ENCODE results near the gene KRTAP19-4.
A peak's percentile ranks its signal among the peaks of the same experiment; 100 is the strongest.

The KRTAP19-4 gene

DNA sequence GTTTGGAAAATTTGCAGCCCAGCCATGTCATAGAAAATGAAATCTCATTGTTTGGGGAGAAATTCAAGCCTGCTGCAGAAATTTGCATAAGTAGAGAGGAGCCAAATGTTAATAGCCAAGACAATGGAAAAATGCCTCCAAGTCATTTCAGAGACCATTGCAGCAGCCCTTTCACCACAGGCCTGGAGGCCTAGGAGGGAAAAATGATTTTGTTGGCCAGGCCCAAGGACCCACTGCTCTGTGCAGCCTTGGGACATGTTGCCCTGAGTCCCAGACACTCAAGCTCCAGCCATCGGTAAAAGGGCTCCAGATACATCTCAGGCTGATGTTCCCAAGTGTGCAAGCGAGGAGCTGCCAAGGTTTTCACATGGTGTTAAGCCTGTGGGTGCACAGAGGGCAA is 10.8 kb downstream of the KRTAP19-4 start:
- peaks cover 0 to 1% of the 10 kb centered on the region in 2 donors for H3K9me3 ChIP-seq (replicated peaks in 1 of 2; ENCODE audit: control insufficient read depth in 2 of 2, insufficient read depth in 1 of 2, low read depth in 1 of 2, low read length in 2 of 2)
- no peaks in the 10 kb centered on the region for H3K27me3 ChIP-seq (ENCODE audit: control insufficient read depth in 3 of 3, insufficient read depth in 3 of 3, low read depth in 1 of 3, low read length in 3 of 3)
- DNase-seq (ENCODE audit: low spot score), result no peak
- no peak overlapping the region for H3K4ac ChIP-seq (ENCODE audit: low read length)
- no peak overlapping the region for H2BK120ac ChIP-seq (ENCODE audit: low read depth, low read length)
- no peaks in the 10 kb centered on the region for H3K4me1 ChIP-seq (ENCODE audit: control insufficient read depth in 2 of 2, insufficient read depth in 1 of 2, low read depth in 1 of 2, low read length in 2 of 2)
- no peak overlapping the region for H4K8ac ChIP-seq (ENCODE audit: low read depth, low read length)
- peak overlapping the region in 1 of 2 donors; percentile 63 for H3K4me3 ChIP-seq (ENCODE audit: low read length in 2 of 2)
- H3K27ac ChIP-seq (replicated peaks; ENCODE audit: low read length), result no peak overlapping the region
- no peak overlapping the region for H2AK5ac ChIP-seq (ENCODE audit: low read depth, low read length)
- H3K79me1 ChIP-seq (ENCODE audit: low read depth, low read length), result no peaks in the 10 kb centered on the region
- no peak overlapping the region for H3K18ac ChIP-seq (ENCODE audit: low read length)
- H3K23ac ChIP-seq (ENCODE audit: low read depth, low read length, poor library complexity), result no peak overlapping the region
- no peak overlapping the region for H3K9ac ChIP-seq (ENCODE audit: low read depth, low read length, poor library complexity)
- WGBS, 2 donors (ENCODE audit: extremely low coverage in 2 of 2, insufficient read length in 2 of 2, insufficient replicate concordance in 1 of 2), result no CpG with 5 or more reads among the region's 2 CpGs
- H3K36me3 ChIP-seq (replicated peaks in 1 of 2; ENCODE audit: control insufficient read depth in 2 of 2, insufficient read depth in 2 of 2, low read length in 2 of 2), result no peaks in the 10 kb centered on the region
- H4K91ac ChIP-seq (ENCODE audit: low read depth, low read length, poor library complexity), result no peak overlapping the region
- no peak overlapping the region for H2AFZ ChIP-seq (ENCODE audit: low read length)
- H2BK5ac ChIP-seq (ENCODE audit: low read length), result no peak overlapping the region
- no peak overlapping the region for H3K4me2 ChIP-seq (ENCODE audit: insufficient read depth, low read length, poor library complexity, severe bottlenecking)
- no peak overlapping the region for H3K14ac ChIP-seq (ENCODE audit: low read length)
- no peak overlapping the region for H2BK15ac ChIP-seq (ENCODE audit: low read length)
- H2BK12ac ChIP-seq (ENCODE audit: low read length), result no peak overlapping the region

DNA sequence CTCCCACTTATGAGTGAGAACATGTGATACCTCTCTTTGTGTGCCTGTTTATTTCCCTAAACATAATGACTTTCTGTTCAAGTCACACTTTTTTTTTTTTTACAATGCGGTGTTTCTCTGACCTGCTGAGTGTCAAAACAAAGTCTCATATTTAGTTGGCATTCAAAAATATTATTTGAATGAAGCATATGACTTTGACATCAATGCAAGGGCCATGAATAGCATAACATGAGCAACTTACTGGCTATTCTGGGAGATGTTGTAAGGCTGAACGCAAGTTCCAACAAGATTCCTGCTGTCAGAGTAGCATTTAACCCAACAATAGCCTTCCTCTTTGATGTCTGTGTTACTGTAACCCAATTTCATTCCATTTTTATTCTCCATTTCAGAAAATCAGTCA is 14.8 kb downstream of the KRTAP19-4 start:
- Histone ChIP-seq H2BK120ac (ENCODE audit: low read depth, low read length) (no peak overlapping the region), H3K4me1 (ENCODE audit: control insufficient read depth in 2 of 2, insufficient read depth in 1 of 2, low read depth in 1 of 2, low read length in 2 of 2) (no peaks in the 10 kb centered on the region), H2AK5ac (ENCODE audit: low read depth, low read length) (no peak overlapping the region), H3K36me3 (replicated peaks in 1 of 2; ENCODE audit: control insufficient read depth in 2 of 2, insufficient read depth in 2 of 2, low read length in 2 of 2) (no peaks in the 10 kb centered on the region), H3K14ac (ENCODE audit: low read length) (no peak overlapping the region), H3K4me2 (ENCODE audit: insufficient read depth, low read length, poor library complexity, severe bottlenecking) (no peak overlapping the region), H3K27me3 (ENCODE audit: control insufficient read depth in 3 of 3, insufficient read depth in 3 of 3, low read depth in 1 of 3, low read length in 3 of 3) (no peaks in the 10 kb centered on the region), H2BK15ac (ENCODE audit: low read length) (no peak overlapping the region), H3K18ac (ENCODE audit: low read length) (no peak overlapping the region), H3K4ac (ENCODE audit: low read length) (no peak overlapping the region), H2BK5ac (ENCODE audit: low read length) (no peak overlapping the region), H4K91ac (ENCODE audit: low read depth, low read length, poor library complexity) (no peak overlapping the region), H2BK12ac (ENCODE audit: low read length) (no peak overlapping the region), H3K27ac (replicated peaks; ENCODE audit: low read length) (no peak overlapping the region), H3K4me3 (ENCODE audit: low read length in 2 of 2) (no peak overlapping the region), H3K79me1 (ENCODE audit: low read depth, low read length) (no peaks in the 10 kb centered on the region), H3K23ac (ENCODE audit: low read depth, low read length, poor library complexity) (no peak overlapping the region), H2AFZ (ENCODE audit: low read length) (no peak overlapping the region), H3K9me3 (replicated peaks in 1 of 2; ENCODE audit: control insufficient read depth in 2 of 2, insufficient read depth in 1 of 2, low read depth in 1 of 2, low read length in 2 of 2) (peaks cover 0 to 1% of the 10 kb centered on the region in 2 donors), H4K8ac (ENCODE audit: low read depth, low read length) (no peak overlapping the region), H3K9ac (ENCODE audit: low read depth, low read length, poor library complexity) (no peak overlapping the region)
- no CpG with 5 or more reads among the region's 2 CpGs for WGBS, 2 donors (ENCODE audit: extremely low coverage in 2 of 2, insufficient read length in 2 of 2, insufficient replicate concordance in 1 of 2)
- no peak for DNase-seq (ENCODE audit: low spot score)

DNA sequence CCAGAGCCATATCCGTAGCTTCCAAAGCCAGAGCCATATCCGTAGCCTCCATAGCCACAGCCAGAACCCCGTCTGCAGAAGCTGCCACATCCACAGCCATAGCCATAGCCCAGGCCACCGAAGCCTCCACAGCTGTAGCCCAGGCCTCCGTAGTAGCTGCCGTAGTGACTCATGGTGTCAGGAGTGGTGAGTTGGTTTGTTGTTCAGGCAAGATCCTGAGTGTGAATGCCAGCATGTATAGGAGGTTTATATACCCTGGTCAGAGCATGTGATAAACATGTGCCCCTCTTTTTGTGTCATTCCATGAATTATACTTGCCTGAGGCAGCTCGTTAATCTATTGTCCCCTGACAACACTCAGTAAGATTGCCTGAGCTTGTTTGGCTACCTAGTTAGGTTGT is 16.8 kb downstream of the KRTAP19-4 start, which contains the start of gene KRTAP19-1:
Gene KRTAP19-1, minus strand, starts transcription at position 223 of the 400 bp plus-strand sequence. Its CDS starts 50 bp downstream, at position 173.
- no peak within 1 kb of the TSS for H3K4ac ChIP-seq (ENCODE audit: low read length)
- H3K14ac ChIP-seq (ENCODE audit: low read length), result no peak within 1 kb of the TSS
- H2BK120ac ChIP-seq (ENCODE audit: low read depth, low read length), result no peak within 1 kb of the TSS
- H3K27me3 ChIP-seq (ENCODE audit: control insufficient read depth in 3 of 3, insufficient read depth in 3 of 3, low read depth in 1 of 3, low read length in 3 of 3), result no peaks in the 10 kb centered on the region
- no peak within 1 kb of the TSS for H4K91ac ChIP-seq (ENCODE audit: low read depth, low read length, poor library complexity)
- no peaks in the 10 kb centered on the region for H3K79me1 ChIP-seq (ENCODE audit: low read depth, low read length)
- H2AFZ ChIP-seq (ENCODE audit: low read length), result no peak within 1 kb of the TSS
- no CpG with 5 or more reads among the region's 7 CpGs for WGBS, 2 donors (ENCODE audit: extremely low coverage in 2 of 2, insufficient read length in 2 of 2, insufficient replicate concordance in 1 of 2)
- H2BK5ac ChIP-seq (ENCODE audit: low read length), result no peak within 1 kb of the TSS
- H3K4me1 ChIP-seq (ENCODE audit: control insufficient read depth in 2 of 2, insufficient read depth in 1 of 2, low read depth in 1 of 2, low read length in 2 of 2), result no peaks in the 10 kb centered on the region
- H3K4me2 ChIP-seq (ENCODE audit: insufficient read depth, low read length, poor library complexity, severe bottlenecking), result no peak within 1 kb of the TSS
- H3K27ac ChIP-seq (replicated peaks; ENCODE audit: low read length), result no peak within 1 kb of the TSS
- no peak within 1 kb of the TSS for H2BK15ac ChIP-seq (ENCODE audit: low read length)
- no peak within 1 kb of the TSS for H3K18ac ChIP-seq (ENCODE audit: low read length)
- H2AK5ac ChIP-seq (ENCODE audit: low read depth, low read length), result no peak within 1 kb of the TSS
- H4K8ac ChIP-seq (ENCODE audit: low read depth, low read length), result no peak within 1 kb of the TSS
- no peaks in the 10 kb centered on the region for H3K9me3 ChIP-seq (replicated peaks in 1 of 2; ENCODE audit: control insufficient read depth in 2 of 2, insufficient read depth in 1 of 2, low read depth in 1 of 2, low read length in 2 of 2)
- no peak for DNase-seq (ENCODE audit: low spot score)
- H2BK12ac ChIP-seq (ENCODE audit: low read length), result no peak within 1 kb of the TSS
- H3K23ac ChIP-seq (ENCODE audit: low read depth, low read length, poor library complexity), result no peak within 1 kb of the TSS
- H3K36me3 ChIP-seq (replicated peaks in 1 of 2; ENCODE audit: control insufficient read depth in 2 of 2, insufficient read depth in 2 of 2, low read length in 2 of 2), result no peaks in the 10 kb centered on the region
- no peak within 1 kb of the TSS for H3K9ac ChIP-seq (ENCODE audit: low read depth, low read length, poor library complexity)
- no peak within 1 kb of the TSS for H3K4me3 ChIP-seq (ENCODE audit: low read length in 2 of 2)

DNA sequence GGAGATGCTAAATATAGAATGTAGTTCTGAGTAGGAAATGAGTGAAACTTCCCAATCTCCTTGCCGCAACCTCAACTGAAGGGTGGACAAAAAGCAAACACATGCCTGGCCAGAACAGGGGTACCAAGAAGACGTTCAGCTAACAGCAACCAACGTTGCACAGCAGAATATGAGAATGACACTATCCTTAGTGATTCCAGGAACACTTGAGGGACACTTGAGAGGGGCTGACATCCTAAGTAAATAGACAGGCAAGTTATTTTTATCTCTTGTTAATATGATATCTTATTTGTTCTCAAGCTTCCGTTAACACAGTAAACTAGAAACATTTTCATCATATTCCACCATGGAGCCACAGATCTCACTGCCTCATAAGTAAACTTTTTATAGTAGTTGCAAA is 17.7 kb downstream of the KRTAP19-4 start:
- Histone ChIP-seq H2BK12ac (ENCODE audit: low read length) (no peak overlapping the region), H4K91ac (ENCODE audit: low read depth, low read length, poor library complexity) (no peak overlapping the region), H3K27ac (replicated peaks; ENCODE audit: low read length) (no peak overlapping the region), H2BK120ac (ENCODE audit: low read depth, low read length) (no peak overlapping the region), H3K4me1 (ENCODE audit: control insufficient read depth in 2 of 2, insufficient read depth in 1 of 2, low read depth in 1 of 2, low read length in 2 of 2) (no peaks in the 10 kb centered on the region), H2AFZ (ENCODE audit: low read length) (no peak overlapping the region), H3K9ac (ENCODE audit: low read depth, low read length, poor library complexity) (no peak overlapping the region), H3K23ac (ENCODE audit: low read depth, low read length, poor library complexity) (no peak overlapping the region), H3K79me1 (ENCODE audit: low read depth, low read length) (no peaks in the 10 kb centered on the region), H3K27me3 (ENCODE audit: control insufficient read depth in 3 of 3, insufficient read depth in 3 of 3, low read depth in 1 of 3, low read length in 3 of 3) (no peaks in the 10 kb centered on the region), H3K18ac (ENCODE audit: low read length) (no peak overlapping the region), H3K4me2 (ENCODE audit: insufficient read depth, low read length, poor library complexity, severe bottlenecking) (no peak overlapping the region), H3K9me3 (replicated peaks in 1 of 2; ENCODE audit: control insufficient read depth in 2 of 2, insufficient read depth in 1 of 2, low read depth in 1 of 2, low read length in 2 of 2) (no peaks in the 10 kb centered on the region), H3K14ac (ENCODE audit: low read length) (no peak overlapping the region), H2BK5ac (ENCODE audit: low read length) (no peak overlapping the region), H2AK5ac (ENCODE audit: low read depth, low read length) (no peak overlapping the region), H3K4me3 (ENCODE audit: low read length in 2 of 2) (no peak overlapping the region), H3K36me3 (replicated peaks in 1 of 2; ENCODE audit: control insufficient read depth in 2 of 2, insufficient read depth in 2 of 2, low read length in 2 of 2) (no peaks in the 10 kb centered on the region), H2BK15ac (ENCODE audit: low read length) (no peak overlapping the region), H4K8ac (ENCODE audit: low read depth, low read length) (no peak overlapping the region), H3K4ac (ENCODE audit: low read length) (no peak overlapping the region)
- DNase-seq (ENCODE audit: low spot score), result no peak
- WGBS, 2 donors (ENCODE audit: extremely low coverage in 2 of 2, insufficient read length in 2 of 2, insufficient replicate concordance in 1 of 2), result no CpG with 5 or more reads among the region's 4 CpGs

Measured in neuronal stem cell (in vitro differentiated cells).